Measurements from ENCODE around the gene SLC6A6.

The SLC6A6 gene

DNA sequence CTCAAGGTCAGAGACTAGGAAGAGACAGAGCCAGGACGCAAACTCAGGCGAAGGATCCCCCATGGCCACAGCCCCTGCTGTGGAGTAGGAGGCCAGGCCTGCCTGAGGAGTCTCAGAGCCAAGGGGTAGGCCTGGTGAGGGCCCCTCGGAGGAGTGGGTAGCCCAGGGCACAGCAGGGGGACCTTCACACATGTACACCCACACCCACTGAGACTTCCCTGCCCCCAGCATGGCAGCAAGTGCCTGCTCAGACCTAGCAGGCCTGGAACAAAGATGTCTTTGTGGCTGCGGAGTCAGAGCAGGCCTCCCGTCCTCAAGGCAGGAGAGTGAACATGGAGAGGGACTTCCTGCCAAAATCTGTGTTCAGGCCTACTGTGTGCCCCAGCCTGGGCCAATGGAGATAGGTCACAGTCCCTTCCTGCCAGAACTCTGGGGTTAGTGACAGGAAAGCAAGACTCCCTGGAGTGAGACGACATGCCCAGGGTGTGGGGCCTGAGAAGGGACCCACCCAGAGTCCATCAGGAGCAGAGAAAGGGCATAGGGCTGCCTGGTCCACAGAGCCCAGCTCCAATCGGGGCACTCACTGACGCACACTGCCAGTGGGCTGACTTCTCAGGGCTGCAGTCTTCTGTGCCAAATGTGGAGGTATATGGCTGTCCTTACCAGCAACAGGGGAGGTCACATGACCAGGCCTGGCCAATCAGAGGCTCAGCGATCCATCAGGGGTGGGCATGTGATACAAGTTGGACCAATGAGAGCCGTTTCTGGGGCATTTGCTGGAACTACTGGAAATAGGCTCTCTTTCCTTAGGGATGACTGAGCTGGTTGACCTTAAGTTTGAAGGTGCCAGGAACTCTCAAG, 135.4 kb downstream of the SLC6A6 start:
- DNase-seq (ENCODE audit: low read depth, low spot score): no peak

DNA sequence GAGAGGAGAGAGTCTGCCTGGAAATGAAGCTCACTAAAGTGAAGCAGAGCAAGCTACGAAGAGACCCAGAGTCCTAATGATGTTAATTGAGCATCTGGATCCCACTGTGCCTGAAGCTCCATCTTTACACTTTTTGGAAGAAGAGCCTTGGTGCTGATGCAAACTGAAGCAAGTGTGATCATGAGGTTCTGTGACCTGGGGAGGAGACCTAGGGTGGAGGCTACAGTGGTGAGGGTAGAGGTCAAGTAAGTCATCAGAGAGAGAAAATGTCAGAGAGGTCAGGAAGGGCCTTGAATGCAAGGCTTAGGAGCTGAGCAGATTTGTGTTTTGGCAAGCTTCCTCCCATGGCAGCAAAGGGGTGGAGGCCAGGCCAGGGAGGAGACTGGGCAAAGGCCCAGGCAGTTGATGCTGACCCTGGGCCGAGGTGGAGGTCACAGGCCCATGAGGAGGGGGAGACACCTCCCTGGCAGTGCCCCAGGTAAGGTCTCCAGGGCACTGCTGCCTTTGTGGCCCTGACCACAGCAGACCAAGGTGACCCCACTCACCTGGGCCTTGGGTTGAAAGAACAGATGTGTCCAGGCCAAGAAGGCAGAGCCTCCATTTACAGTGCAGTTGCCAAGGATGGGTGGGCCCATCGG, 136.2 kb downstream of the SLC6A6 start:
- no peak for DNase-seq (ENCODE audit: low read depth, low spot score)

Measured in brain pericyte (primary cell).